ENCODE results near the gene DGKE.

DGKE gene

DNA sequence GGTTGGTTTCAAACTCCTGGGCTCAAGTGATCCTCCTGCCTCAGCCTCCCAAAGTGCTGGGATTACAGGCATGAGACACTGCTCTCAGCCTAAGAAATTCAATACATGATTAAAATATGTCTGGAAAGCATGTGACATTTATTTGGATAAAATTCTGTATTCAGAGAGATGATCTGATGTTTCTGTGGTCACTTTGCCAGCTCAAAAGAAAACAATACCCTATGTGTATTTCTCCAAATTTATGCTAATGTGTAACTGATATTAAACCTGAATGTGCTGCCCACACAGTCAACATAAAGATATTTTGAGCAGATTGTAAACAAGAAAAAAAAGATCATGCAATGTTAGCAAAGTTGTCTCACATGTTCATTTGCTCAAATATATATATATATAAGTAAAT is 16.9 kb upstream of the DGKE start:
- DNase-seq, result no peak

DNA sequence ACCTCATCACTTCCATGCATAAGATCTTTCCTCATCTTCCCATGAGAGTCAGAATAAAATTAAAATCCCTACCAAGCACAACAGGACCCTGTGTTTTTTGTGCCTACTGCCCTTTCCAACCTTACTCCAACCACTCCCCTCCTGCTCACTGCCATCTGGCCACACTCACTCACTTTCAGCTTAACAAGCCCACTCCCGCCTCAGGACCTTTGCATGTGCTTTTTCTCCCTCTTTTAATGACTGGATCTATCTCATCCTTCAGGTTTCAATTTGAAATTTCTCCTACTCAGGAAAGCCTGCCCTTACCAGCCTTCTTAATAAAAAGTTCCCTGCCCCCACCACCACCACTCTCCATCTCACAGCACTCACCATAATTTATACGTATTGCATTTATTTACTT is 14.9 kb upstream of the DGKE start:
- no peak for DNase-seq

DNA sequence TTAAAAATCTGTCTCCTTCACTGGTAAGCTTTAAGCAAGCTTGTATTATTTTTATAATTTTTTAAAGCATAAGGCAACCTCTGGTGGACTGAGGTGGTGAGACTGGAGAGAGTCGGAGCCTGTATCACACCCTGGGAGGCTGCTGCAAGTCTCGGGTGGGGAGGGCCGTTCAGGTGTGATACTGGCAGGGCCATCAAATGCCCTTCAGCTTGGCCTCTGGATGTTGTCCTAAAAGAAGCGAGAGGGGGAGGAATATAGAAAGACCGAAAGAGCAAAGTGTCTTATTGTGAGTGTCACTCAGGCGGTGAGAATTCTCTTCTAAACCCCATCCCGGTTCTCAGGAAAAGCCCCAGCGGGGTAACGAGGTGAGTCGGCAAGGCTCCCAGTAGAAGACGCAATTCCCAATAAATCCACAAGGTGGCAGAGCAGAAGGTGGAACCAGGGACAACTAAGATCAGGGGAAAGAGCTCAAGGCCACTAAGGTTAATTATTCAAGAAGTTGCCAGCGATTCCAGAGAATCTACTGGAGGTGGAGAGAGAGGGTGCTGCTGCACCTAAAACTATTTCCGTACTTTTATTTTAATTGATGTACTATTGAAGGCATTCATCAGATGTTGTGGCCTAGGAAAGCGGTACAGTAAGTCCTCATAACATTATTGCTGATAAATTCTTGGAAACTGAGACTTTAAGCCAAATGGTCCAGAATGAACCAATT is 14.4 kb upstream of the DGKE start:
- peak; percentile 84 for DNase-seq

DNA sequence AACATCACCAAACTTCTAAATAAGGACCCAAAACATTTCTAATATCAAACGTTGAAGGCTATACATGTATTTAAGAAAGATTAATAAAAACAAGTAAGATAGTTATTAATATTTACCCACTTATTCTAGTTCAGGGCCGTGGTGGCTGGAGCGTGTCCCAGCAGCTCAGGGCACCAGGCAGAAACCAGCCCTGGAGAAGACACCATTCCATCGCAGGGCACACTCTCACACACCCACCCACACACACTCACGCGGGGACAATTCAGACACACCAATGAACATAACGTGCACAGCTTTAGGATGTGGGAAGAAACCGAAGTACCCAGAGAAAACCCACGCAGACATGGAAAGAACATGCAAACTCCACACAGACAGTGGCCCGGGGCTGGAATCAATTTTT is 13.7 kb upstream of the DGKE start:
- no peak for DNase-seq

DNA sequence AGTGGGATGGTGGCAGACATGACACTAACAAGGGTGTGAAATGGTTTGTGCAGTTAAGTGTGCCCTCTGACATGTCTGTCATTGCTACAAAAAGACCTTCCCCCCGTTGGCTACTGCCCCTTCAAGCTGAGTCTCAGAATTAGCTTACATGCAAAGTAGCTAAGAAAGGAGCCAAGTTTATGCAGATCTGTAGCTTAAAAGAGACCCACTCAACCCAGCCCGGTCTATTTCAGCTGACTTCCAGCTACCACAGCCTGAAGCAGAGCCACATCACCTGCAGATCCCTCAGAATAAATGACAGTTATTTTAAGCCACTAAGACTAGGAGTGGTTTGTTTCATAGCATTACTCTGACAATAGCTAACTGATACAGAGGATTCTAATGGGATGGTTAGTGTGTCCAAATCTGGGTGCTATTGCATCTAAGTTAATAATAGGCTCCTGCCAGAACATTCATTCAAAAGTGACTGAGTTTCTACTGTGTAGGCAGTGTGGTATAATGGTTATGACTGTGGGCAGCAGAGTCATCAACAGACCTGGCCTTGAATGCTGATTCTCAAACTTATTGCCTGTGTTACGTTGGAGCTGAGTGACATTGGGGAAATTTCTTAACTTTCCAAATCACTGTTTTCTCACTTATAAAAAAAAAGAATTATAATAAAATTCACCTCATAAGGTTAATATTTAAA is 12.0 kb upstream of the DGKE start:
- DNase-seq, result no peak

DNA sequence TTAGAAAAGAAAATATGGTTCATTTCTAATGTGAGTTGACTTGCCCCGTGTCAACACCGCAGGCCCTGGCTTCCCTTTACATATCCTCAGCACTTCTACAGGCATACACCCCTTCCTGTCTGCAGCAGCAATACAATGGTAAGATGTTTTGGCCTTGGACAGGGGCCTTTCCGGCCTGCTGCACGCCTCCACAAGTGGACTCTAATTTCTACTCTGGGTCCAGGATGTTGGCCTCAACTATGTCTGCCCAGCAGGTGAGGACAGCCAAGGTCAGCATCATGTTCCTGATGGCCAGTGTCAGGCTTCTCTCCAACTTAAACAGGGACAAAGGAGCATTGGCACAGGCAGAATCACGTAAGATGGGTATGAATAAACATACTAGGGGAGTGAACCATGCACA is 11.2 kb upstream of the DGKE start:
- DNase-seq, result no peak

DNA sequence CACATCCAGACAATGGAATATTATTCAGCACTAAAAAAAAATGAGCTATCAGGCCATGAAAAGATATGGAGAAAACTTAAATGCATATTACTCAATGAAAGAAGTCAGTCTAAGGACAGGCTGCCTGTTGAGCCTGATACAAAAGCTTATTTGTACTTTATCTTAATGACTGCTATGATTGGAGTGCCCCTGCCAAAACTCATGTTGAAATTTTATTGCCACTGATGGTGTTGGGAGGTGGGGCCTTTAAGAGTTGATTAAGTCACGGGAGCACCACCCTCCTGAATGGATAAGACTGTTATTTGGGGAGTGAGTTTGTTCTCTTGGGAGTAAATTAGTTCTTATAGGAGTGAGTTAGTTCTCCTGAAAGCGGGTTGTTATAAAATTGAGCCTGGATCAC is 10.1 kb upstream of the DGKE start:
- no peak for DNase-seq

DNA sequence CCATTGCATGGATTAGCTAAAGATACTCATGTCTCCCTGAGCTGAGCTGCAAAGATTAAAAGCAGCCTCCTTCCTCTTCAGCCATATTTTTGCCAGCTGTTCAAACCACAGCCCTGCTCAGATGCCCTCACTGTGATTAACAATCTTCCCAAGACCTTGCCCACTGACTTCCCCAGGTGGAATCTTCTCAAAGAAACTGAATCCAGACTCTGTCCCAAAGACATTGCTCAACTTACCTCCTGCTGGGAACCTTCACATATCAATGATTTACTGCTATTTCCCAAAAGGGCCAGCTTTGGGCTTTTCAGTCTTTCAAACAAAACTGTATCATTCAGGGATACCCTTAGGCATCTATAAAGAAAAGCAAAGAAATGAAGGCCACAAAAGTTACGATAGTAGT is 9.4 kb upstream of the DGKE start:
- DNase-seq, result no peak

DNA sequence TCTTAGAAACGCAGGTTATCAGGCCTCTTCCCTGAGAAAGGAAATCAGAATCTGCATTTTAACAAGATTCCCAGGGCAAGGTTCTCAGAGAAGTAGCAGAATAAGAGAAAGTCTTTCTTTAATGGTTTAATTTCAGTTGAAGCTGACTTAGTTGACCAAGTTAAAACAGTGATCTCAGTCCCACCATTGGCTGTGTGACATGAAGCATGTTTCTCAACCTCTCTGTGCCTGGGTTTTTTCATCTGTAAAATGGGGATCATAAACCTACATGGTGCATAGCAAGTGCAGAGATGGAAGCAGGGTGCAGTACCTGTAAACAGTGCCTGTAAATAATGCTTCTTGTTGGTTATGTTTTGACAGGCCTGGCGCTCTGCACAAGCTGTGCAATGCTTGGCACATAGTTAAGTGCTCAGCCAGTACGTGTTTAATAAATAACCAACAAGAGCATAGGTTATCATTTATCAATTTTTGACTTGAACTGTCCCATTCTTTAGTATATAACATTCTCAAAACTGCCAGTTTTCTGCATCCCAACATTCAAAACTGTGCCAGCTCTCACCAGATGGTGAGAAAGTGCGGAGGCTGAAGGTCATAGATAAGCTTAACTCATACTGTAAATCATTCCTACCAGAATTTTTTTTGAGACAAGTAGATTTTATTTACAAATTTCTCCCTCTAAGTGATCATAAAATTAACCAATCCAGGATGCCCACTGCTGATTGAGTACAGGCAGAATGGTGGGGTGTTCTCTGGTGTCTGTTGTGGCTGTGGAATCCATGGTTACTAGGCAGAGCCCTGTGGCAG is 7.1 kb upstream of the DGKE start:
- no peak for DNase-seq

DNA sequence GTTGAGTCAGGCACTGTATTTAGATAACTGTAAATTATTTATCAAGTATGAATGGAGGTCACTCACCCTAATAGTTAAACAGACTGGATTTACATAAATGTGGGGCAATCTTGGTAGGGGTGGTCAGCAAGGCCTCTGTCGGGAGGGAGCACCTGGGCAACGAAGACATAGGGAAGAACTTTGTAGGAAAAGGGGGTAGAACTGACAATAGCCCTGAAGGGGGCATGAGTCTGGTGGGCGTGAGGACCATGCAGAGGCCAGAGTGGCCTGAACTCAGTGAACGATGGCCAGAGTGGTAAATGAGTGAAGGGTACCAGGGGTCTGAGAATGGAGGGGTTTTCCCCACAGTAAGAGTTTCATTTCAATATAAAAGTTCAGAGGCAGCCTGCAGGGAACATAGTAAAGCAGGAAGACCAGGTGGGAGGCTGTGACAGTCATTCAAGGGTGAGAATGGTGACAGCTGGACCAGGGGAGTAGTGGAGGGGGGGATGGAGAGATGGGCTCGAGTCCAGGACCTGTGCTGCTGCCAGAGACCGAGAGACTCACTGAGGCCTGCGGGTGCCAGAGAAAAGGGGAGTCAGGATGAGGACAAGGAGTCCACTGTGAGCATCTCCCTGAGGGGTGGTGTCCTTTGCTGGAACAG is 3.1 kb upstream of the DGKE start:
- DNase-seq, result no peak

DNA sequence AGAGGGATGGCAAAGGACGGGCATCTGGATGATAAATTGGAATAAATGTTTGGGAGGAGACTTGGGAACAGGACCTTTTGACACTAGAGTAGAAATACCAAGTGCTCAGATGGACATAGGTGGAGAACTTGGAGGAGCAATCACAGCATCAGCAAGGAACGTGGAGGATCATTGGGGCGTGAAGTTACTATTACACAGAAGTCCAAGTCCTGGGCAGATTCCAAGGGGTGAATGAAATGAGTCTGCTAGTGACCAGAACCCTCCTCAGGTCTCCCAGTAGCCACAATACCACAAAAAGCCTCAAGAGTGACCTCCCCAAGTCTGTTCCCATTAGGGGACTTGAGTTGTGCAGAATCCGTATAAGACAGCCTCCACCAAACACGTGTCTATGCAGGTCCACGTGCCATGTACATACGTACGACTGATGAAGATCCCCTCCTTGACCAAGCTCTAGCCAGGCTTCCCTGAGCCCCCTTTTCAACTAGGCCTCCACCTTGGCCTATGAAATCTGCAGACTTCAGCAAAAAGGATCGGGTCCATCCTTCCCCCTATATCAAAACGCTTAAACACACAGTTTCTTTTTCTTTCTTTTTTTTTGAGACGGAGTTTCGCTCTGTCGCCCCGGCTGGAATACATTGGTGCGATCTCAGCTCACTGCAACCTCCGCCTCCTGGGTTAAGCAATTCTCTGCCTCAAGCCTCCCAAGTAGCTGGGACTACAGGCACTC is 2.4 kb upstream of the DGKE start:
- no peak for DNase-seq

DNA sequence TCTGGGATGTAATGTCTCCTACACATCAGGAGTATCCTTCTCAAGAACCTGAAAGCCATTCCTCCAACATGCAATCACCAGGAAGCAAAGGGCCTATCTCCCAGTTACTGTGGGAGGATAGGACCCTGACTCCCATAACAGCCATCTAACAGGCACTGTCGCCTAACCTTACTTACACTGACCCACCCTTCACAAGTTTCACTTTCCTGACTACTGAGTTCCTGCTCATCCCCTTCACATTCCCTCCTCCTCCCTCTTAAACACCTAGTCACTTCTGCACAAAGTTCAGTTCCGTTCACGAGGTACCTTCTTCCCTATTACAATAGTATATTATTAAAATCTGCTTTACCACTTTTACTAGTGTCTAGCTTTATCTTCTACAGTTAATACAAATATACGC is 1.5 kb upstream of the DGKE start:
- no peak for DNase-seq

DNA sequence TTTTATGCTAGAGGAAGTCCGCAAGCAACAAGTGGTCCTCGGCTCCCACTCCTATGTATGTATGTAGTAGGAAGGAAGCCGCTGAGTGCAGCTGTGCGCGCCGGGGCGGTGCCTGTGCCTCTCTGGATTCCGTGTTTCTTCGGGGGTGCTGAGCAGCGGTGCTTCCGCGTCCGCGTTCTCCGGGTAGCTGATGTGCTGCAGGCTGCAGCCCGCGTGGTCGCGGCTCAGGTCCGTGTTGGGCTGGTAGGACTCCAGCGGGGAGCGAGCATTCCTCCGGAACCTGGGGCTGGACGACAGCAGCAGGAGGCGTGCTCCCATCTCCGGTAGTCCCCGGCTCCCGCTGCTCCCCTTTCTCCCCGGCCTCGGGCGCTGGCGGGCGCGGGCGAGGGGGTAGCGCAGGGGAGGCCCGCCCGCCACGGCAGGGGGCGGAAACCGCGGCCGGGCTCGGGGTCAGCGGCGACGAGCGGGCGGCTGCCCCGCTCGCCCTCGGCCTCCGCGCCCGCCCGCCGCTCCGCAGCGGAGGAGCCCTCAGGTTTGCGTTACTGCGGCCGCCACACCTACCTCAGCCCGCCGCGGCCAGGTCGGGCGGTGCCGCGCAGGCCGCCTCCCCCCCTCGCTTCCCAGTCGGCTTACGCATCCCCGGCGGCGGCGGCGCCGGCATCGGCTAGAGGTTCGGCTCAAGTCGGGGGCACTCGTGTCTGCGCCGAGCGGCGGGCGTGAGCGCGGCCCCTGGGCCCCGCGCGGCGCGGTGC is 718 bp upstream of the DGKE start:
- DNase-seq, result peak; percentile 68

DNA sequence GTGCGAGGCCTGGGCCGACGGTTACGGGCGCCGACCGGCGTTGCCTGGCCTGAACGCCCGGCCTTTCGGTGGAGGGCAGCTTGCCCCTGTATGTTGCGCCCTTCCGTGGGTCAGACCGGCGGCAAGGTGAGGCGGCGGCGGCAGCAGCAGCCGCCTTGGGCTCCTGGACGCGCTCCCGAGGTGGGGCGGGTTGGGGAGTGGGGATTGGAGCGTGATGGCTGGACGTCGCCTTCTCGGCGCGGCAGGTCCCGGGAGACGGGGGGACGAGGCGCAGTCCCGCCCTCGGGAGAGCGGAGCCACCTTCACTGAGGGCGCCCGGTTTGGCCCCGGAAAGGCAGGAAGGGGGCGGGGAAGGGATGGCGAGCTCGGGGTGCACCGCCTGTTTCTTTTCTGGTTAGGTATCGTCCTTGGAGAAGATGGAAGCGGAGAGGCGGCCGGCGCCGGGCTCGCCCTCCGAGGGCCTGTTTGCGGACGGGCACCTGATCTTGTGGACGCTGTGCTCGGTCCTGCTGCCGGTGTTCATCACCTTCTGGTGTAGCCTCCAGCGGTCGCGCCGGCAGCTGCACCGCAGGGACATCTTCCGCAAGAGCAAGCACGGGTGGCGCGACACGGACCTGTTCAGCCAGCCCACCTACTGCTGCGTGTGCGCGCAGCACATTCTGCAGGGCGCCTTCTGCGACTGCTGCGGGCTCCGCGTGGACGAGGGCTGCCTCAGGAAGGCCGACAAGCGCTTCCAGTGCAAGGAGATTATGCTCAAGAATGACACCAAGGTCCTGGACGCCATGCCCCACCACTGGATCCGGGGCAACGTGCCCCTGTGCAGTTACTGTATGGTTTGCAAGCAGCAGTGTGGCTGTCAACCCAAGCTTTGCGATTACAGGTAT is 671 bp downstream of the DGKE start:
- DNase-seq, result peak; percentile 74

DNA sequence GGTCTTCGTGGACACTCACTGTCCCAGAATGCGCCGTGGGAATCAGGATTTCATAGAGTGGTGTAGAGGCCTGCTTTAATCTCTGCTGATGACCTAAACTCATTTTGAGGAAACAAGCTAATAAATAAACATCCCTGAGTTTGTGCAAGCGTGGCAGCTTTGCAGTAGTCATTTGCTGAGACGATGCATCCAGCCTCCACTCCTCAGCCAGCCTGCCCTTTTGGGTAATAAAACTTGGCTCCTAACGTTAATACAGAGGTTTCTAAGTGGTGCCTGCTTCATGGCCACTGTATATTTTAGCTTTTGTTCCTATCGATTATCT is 1.3 kb downstream of the DGKE start:
- no peak for DNase-seq

DNA sequence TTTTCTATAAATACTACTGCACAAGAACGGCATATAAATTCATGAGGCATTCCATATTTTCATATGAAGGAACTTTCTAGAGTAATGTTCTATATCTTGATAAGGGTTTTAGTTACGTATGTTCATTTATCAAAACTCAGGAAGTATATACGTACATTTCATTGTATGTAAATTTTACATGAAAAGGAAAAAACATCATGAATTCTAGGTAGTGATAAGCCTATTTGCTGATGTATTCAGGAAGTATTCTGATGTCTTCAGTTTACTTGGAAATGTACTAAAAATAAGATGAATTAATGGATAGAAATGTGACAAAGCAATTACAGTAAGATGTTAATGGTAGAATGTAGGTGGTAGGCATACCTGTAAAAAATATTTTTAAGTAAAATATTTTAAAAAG is 4.7 kb downstream of the DGKE start:
- DNase-seq, result no peak

DNA sequence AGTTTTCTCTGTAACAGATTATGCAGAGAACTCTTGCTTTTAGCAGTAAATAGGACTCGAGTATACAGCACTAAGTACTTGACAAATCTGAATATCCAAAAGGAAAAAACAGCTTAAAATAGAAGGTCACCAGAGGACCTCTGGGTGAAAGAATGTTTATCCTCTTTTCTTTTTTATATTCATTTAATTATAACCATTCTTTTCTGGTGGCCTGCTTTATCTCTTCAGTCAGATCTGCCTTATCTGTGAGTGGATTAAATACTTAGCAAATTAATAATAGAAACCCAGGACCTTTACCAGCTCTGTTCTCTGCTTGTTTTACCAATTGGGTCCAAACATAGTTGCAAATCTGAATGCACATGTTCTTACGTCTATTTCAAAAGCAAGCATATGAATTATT is 8.6 kb downstream of the DGKE start:
- no peak for DNase-seq

DNA sequence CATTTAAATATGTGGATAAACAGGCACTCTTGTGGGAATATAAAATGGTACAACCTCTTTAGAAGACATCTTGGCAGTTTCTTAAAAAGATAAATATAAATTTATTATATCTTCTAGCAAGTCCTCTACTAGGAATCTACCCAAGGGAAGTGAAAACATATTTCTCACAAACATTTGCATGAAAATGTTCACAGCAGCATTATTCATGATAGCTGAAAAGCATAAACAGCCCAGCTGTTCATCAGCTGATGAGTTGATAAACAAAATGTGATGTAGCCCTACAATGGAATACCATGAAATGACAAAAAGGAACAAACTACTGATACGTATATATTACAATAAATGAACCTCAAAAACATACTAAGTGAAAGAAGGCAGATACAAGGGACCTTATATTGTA is 12.0 kb downstream of the DGKE start:
- DNase-seq, result no peak

DNA sequence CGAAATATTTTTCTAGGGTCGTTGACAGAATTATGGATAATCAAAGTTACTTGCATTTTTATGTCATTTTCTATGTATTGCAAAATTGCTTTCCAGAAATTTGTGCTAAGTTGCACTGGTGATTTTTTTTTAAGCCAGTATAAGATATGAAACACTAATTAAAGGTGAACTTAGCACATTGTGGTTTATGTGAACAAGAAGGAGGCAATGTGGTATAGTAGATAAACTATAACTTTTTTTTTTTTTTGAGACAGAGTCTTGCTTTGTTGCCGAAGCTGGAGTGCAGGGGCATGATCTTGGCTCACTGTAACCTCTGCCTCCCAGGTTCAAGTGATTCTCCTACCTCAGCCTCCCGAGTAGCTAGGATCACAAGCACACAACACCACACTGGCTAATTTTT is 13.2 kb downstream of the DGKE start:
- no peak for DNase-seq

DNA sequence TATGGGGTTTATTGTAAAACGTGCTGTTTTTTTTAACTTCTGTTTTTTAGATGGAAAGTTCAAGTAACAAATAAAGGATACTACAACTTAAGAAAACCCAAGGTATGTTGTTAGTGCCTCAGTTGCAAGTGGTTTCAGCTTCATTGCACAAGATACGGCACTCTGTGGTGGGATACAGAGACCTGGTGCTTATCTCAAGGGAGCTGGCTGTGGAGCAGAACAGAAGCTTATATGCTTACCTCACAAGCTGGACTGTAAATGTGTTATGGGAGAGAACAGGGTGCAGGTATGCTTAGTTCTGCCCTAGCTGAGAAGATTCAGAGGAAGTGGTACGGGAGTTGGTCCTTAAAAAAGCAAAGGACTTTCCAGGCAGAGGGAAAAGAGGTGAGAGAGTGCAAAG is 15.2 kb downstream of the DGKE start:
- DNase-seq, result no peak

DNA sequence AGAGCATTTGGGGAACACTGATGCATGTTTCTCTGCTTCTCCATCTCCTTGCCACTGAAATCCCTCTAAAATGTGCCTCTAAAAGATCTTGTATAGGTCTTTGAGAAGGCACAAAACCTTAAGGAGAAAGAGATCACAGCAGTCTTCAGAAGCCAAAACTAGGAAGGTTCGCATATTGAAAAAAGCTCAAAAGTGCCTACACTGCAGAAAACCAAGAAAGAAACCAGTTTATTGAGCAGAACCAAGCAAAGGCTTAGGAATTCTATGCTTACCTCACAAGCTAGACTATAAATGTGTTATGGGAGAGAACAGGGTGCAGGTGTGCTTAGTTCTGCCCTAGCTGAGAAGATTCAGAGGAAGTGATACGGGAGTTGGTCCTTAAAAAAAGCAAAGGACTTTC is 16.6 kb downstream of the DGKE start:
- DNase-seq, result no peak
